Measurements from ENCODE around the gene BMP5. TPM values are rescaled to one million over a fixed set of nuclear protein-coding genes. Genes with fewer than 3 reads are reported as not detected.
A peak's percentile ranks its signal among the peaks of the same experiment; 100 is the strongest.

The BMP5 gene
- total and polyA plus RNA-seq, 10 of the 15 experiments (the other 5 are each of a cell fraction or from before 2014, with no cell fraction given), result not detected

DNA sequence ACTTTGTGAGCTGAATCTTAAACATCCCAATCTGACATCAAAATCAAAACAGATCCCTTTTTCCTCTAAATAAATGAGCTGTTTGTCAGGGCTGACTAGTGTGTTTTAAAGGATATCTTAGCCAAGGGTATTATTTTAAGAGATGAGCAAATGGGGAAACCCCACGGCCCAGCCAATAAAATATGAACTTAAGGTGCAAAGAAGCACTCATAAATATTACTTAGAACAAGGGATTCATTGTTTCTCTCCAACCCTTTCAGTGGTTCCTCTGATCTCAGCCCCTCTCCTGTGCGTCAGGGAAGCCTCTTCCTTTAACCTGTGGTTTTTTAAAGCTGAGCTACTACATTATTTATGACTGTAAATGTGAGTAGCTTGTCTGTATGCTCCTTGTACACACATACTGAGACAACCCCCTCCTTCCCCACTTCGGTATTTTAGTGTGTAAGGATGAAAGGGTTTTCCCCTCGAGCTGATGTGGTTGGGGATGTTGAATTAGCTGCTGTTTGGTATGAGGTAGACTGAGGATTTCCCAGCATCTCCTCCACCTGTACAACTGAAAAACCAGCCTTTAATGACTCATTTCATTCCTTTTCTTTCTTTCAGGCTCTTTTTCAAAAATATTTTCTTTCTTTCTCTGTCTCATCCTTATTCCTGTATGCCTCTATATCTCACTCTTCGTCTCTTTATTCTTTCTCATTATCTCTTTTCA lies 6.5 kb downstream of the BMP5 start (continued):
- TF ChIP-seq, protein P1, sequence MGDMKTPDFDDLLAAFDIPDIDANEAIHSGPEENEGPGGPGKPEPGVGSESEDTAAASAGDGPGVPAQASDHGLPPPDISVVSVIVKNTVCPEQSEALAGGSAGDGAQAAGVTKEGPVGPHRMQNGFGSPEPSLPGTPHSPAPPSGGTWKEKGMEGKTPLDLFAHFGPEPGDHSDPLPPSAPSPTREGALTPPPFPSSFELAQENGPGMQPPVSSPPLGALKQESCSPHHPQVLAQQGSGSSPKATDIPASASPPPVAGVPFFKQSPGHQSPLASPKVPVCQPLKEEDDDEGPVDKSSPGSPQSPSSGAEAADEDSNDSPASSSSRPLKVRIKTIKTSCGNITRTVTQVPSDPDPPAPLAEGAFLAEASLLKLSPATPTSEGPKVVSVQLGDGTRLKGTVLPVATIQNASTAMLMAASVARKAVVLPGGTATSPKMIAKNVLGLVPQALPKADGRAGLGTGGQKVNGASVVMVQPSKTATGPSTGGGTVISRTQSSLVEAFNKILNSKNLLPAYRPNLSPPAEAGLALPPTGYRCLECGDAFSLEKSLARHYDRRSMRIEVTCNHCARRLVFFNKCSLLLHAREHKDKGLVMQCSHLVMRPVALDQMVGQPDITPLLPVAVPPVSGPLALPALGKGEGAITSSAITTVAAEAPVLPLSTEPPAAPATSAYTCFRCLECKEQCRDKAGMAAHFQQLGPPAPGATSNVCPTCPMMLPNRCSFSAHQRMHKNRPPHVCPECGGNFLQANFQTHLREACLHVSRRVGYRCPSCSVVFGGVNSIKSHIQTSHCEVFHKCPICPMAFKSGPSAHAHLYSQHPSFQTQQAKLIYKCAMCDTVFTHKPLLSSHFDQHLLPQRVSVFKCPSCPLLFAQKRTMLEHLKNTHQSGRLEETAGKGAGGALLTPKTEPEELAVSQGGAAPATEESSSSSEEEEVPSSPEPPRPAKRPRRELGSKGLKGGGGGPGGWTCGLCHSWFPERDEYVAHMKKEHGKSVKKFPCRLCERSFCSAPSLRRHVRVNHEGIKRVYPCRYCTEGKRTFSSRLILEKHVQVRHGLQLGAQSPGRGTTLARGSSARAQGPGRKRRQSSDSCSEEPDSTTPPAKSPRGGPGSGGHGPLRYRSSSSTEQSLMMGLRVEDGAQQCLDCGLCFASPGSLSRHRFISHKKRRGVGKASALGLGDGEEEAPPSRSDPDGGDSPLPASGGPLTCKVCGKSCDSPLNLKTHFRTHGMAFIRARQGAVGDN (IDR thresholded peaks at IDR 0.05), result no peak
- TF ChIP-seq CREB1 (IDR thresholded peaks at IDR 0.05; ENCODE audit: low read depth) (peak; percentile 79), ASH2L (IDR thresholded peaks at IDR 0.05; ENCODE audit: borderline replicate concordance, low read depth) (no peak), BCL11A (IDR thresholded peaks at IDR 0.05; ENCODE audit: low read depth, low read length) (peak; percentile 93), BCLAF1 (IDR thresholded peaks at IDR 0.05) (no peak), POLR2AphosphoS2 (IDR thresholded peaks at IDR 0.05; ENCODE audit: low read depth, low read length) (no peak), CBFB (IDR thresholded peaks at IDR 0.05; ENCODE audit: low read depth) (peak; percentile 90), KDM1A (IDR thresholded peaks at IDR 0.05; ENCODE audit: borderline replicate concordance) (no peak), HCFC1 (IDR thresholded peaks at IDR 0.05; ENCODE audit: low read length) (no peak), RBBP5 (conservative IDR thresholded peaks at IDR 0.05) (no peak), CEBPB (IDR thresholded peaks at IDR 0.05; ENCODE audit: borderline replicate concordance in 1 of 2, low read depth in 2 of 2, low read length in 2 of 2) (no peak), CBX5 (IDR thresholded peaks at IDR 0.05; ENCODE audit: low read depth) (peak; percentile 81; the same call in 1 of the 2 replicates), ZNF217 (IDR thresholded peaks at IDR 0.05) (peak; percentile 32; the same call in 1 of the 2 replicates), SKIL (IDR thresholded peaks at IDR 0.05; ENCODE audit: low read depth, poor library complexity, severe bottlenecking) (peak; percentile 90), PAX5 (IDR thresholded peaks at IDR 0.05; ENCODE audit: borderline replicate concordance, low read depth, low read length) (peak; percentile 91), JUND (IDR thresholded peaks at IDR 0.05; ENCODE audit: low read depth, low read length) (no peak; the same call in 1 of the 2 replicates), RELA (IDR thresholded peaks at IDR 0.05; ENCODE audit: borderline replicate concordance, partially characterized antibody) (peak; percentile 41), CHD1 (IDR thresholded peaks at IDR 0.05; ENCODE audit: low read depth, low read length) (no peak)
- TF ChIP-seq, protein P2, sequence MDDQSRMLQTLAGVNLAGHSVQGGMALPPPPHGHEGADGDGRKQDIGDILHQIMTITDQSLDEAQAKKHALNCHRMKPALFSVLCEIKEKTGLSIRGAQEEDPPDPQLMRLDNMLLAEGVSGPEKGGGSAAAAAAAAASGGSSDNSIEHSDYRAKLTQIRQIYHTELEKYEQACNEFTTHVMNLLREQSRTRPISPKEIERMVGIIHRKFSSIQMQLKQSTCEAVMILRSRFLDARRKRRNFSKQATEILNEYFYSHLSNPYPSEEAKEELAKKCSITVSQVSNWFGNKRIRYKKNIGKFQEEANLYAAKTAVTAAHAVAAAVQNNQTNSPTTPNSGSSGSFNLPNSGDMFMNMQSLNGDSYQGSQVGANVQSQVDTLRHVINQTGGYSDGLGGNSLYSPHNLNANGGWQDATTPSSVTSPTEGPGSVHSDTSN (IDR thresholded peaks at IDR 0.05; ENCODE audit: insufficient replicate concordance, low read depth, low read length), result no peak

Data from GM12878 (cell line).